IPS-18c (cell line): ENCODE measurements around the gene PRKCQ.

Source experiments
- H3K4me3 ChIP-seq: 2 replicates; pipeline ENCODE4 v1.7.0; 2013; ENCODE audit warnings: low read depth, mild to moderate bottlenecking, low read length, moderate library complexity; ENCODE audit not compliant: insufficient read depth
- H3K9me3 ChIP-seq: one replicate; pipeline ENCODE4 v1.6.1; 2013; ENCODE audit warnings: mild to moderate bottlenecking, low read length, moderate library complexity; ENCODE audit not compliant: control insufficient read depth, insufficient read depth

PRKCQ gene

GRCh38 chr10:6580279-6581029, 378 bp upstream of the PRKCQ start:
- no peaks in the 10 kb centered on the region for H3K9me3 ChIP-seq
- H3K4me3 ChIP-seq, result peak overlapping the region; percentile 82

DNA sequence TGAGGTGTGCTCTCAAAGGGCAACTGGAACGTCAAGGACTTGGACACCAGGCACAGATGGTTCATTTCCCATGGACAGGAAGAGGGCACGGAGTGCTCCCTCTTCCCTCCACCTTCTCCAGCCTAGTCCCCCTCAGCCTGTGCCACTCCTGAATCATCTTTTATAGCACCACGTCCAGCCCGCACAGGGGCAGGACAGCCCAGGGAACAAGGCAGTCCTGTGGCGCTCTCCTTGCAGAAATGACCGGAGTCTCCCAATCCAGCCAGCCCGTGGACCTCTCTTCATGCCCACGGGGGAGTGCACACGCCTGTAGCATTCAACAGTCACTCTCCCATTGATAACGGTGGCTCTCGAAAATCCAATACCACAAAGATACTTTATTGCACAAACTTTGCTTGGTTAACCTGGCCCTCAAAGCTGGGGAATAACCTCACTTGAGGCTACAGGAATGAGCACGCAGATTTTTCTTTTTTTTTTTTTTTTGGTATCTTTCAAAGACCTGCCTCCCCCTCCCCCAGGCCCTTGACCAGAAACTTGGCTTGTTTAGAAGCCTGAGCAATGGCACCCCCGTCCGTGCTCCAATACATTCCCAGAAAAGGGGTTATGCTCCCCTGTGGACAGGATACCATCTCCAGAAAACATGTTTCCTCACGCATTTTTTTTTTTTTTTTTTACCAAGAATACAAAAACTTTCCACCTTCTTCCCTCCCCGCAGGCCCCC, 733 bp downstream of the PRKCQ start:
- no peaks in the 10 kb centered on the region for H3K9me3 ChIP-seq
- H3K4me3 ChIP-seq, result peak overlapping the region; percentile 73

DNA sequence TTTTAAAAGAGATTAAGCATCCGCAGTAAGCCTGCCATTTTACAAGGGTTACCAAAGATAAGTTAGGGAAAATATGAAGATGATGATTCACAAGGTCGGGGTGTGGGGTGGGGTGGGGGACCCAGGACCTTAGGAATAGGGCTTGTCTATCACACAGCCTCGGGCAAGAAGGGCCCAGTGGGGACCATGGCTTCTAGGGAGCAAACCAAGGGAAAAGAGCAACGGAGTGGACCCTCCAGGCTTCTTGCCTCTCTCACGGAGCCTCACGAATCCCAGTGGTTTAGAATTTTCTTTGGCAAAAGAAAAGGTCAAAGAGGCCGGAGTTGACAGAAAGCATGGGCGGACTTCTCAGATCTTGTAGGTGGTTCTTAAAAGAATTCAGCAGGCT, 1.3 kb downstream of the PRKCQ start:
- Histone ChIP-seq H3K9me3 (no peaks in the 10 kb centered on the region), H3K4me3 (no peak overlapping the region; the same call in 1 of the 2 replicates)

- H3K4me3 ChIP-seq, result no peak overlapping the region; the same call in 1 of the 2 replicates
- H3K9me3 ChIP-seq, result no peaks in the 10 kb centered on the region
These were observed 1.8 kb downstream of the PRKCQ start for GRCh38 chr10:6578251-6578771.

DNA sequence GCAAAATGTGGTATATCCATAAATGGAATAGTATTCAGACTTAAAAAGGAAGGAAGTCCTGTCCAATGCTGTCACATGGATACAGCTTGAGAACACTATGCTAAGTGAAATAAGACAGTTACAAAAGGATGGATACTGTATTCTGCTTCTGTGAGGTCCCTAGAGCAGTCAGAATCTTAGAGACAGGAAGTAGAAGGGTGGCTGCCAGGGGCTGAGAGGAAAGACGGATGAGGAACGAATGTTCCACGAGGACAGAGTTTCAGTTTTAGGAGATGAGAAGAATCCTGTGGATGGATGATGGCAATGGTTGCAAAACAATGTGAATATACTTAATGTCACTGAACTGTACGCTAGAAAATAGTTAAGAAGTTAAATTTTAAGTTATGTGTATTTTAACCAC, 3.8 kb downstream of the PRKCQ start:
- H3K9me3 ChIP-seq, result no peaks in the 10 kb centered on the region
- H3K4me3 ChIP-seq, result no peak overlapping the region

DNA sequence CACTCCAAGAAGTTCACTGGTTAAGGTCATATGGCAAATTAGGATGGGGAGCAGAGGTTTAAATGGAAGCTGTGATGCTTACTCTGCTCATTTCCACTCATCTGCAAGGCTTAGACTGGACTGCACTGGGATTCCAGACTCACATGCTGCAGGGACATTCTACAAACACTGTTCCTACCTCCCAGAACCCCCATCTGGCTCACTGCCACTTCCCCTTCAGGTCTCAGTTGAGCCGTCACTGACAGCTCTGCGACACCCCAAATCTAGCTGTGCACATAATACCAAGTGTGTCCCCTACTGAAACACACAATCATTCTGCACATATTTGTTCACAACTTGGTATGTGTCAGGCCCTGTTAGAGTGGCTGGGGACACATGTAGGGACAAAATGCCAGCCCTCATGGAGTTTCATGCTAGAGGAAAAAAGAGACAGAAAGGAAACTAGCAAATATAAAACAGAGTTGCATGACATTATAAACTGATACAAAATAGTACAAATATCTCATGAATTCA, 5.4 kb downstream of the PRKCQ start:
- H3K4me3 ChIP-seq, result no peak overlapping the region
- H3K9me3 ChIP-seq, result no peaks in the 10 kb centered on the region

DNA sequence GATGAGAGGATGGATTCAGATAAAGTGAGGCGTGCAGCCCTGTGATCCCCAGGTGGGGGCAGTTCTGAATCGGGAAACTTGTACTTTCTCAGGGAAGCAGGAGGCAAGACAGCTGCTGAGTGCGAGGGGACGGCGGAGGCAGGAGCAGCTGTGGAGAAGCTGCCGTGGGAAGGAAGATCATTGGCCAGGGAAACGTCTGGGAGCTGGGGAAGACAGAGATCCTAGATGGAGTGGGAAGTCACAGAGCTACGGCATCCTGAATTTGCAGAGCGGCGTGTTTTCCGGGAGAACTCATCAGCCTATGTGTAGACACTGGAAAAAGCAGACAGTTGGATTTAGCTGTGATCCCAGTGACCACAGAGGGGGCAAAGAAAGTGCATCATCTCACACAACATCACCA, 9.2 kb downstream of the PRKCQ start:
- Histone ChIP-seq H3K9me3 (no peaks in the 10 kb centered on the region), H3K4me3 (no peak overlapping the region)

DNA sequence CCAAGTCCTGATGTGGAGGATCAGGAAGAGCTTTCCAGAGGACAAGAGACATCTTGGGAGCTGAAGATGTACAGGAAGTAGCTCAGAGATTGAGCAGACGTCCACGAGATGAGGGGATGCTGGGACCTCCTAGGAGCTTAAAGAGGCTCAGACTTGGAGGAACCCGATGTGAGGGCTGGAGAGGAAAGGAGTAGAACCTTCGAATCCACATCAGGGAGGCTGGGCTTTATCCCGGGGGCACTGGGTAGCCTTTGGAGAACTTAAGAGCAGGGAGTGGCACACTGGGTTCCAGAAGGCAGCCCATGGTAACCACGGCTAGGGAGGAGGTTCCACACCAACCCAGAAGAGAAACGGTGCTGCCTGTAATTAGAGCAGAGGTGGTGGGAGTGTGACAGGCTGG, 10.8 kb downstream of the PRKCQ start:
- H3K9me3 ChIP-seq, result no peaks in the 10 kb centered on the region
- no peak overlapping the region for H3K4me3 ChIP-seq

- H3K9me3 ChIP-seq, result no peaks in the 10 kb centered on the region
- H3K4me3 ChIP-seq, result no peak overlapping the region
These were observed 12.2 kb downstream of the PRKCQ start for GRCh38 chr10:6567884-6568283.

- H3K4me3 ChIP-seq, result no peak overlapping the region
- H3K9me3 ChIP-seq, result no peaks in the 10 kb centered on the region
These were observed 12.8 kb downstream of the PRKCQ start for GRCh38 chr10:6567203-6567703.

GRCh38 chr10:6565588-6565987, 14.5 kb downstream of the PRKCQ start:
- no peaks in the 10 kb centered on the region for H3K9me3 ChIP-seq

DNA sequence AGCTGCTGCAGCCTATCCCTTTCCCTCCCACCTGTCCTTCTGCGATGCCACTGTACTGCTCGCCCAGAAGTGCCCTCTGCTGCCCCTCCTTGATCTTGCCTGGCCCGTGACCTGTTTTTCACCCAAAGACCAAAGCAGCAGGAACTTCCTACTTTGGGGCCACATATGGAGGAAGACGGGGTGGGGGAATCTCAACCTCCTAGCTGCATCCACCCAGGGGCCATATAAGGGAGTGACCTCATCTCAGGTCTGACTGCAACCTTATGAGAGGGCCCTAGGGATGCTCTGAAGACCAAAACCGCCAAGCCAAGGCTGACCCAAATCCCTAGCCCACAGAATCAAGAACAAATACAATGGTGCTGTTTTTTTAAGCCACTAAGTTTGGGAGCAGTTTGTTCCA, 15.7 kb downstream of the PRKCQ start:
- Histone ChIP-seq H3K9me3 (no peaks in the 10 kb centered on the region), H3K4me3 (no peak overlapping the region)

More at GRCh38 chr10:6565588-6565987, 14.5 kb downstream of the PRKCQ start:
- no peak overlapping the region for H3K4me3 ChIP-seq

DNA sequence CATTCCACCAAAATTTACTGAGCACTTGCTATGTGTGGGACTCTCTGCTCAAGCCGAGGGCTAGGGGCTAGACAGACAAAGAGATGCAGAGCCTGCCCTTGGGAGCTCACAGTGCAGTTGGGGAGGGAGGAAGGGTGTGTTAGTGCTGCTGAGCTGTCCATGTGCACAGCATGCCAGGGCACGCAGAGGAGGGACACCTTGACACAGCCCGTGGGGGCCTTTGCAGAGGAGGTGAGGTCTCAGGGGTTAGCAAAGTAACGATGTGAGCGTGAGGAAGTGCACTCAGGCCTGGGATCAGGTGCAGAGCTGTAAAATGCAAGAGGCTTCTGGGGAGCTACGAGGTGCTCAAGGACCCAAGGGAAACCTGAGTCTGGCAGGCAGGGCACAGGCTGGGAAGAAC, 16.3 kb downstream of the PRKCQ start:
- H3K4me3 ChIP-seq, result no peak overlapping the region
- no peaks in the 10 kb centered on the region for H3K9me3 ChIP-seq

DNA sequence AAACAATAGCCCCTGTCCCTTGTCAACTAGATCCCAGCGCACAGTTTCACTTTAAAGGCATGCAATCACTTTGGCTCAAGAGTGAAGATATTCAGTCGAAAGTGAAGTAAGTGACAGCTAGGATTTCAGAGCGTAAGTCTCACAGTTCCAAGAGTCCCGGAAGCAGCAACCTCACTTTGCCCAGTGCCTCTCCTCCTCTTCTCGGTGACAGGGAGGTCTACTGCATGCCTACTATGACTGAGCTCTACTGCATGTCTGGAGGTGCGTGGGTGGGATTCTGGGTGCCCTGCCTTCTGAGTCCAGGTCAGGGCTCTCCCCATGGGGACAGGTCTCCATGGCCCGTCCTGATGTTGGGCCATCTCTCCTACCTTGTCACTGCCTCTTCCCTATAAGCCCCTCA, 17.0 kb downstream of the PRKCQ start:
- H3K9me3 ChIP-seq, result no peaks in the 10 kb centered on the region
- no peak overlapping the region for H3K4me3 ChIP-seq

DNA sequence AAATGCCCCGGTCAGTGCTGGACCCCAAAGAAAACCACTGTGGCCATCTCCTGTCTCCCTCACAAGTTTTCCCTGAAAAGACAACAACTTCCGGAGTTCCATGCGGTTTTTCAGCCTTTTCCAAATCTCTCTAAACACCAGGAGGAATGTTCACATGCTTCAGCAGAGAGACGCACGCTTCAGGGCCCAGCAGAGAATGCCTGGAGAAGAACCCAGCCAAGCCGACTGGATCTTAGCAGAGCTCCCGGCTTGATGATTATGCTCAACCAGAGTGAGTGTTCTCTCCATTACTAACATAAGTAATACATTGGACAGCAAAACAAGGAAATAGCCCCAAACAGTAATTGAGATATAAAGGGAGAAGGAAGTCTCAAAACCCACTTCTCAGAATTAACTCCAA, 17.9 kb downstream of the PRKCQ start:
- no peaks in the 10 kb centered on the region for H3K9me3 ChIP-seq
- H3K4me3 ChIP-seq, result no peak overlapping the region

- Histone ChIP-seq H3K9me3 (no peaks in the 10 kb centered on the region), H3K4me3 (no peak overlapping the region)
These were observed 18.5 kb downstream of the PRKCQ start for GRCh38 chr10:6561552-6561951.

DNA sequence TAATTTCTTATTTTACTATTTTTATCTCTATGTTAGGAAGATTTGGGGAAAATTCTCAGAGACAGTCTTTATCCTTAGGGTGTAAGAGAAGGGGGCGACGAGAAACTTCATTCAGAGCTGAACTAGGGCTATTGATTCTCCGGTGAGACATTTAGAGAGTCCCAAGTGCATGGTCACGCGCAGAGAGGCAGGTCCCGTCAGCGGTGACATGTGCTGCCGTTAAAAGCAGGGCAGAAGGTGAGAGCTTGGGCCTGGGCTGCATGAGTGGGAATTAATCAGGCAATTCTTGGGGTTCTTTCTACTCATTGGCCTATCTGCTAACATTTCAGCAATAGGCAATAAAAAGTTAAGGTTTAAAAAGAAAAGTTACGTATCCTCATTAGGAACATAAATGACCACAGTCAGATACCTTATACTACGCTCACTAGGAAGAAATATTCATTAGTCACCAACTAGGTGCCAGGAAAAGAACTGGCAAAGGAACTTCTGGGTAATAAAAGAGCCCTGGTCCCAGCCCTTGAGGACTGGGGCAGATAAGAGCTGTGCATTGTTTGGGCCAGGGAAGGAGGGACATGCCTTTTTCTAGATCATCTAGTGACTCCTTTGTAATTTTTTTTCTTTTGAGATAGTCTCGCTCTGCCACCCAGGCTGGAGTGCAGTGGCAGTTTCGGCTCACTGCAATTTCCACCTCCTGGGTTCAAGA, 21.2 kb downstream of the PRKCQ start:
- no peaks in the 10 kb centered on the region for H3K9me3 ChIP-seq
- no peak overlapping the region for H3K4me3 ChIP-seq
